Right cardiac atrium (tissue), 5 donors: Measurements from ENCODE around the gene POLD3. TPM values are rescaled to one million over a fixed set of nuclear protein-coding genes. Genes with fewer than 3 reads are reported as not detected.
"Not testable (repeated sequence)": the region's sequence is repeated elsewhere in the genome, so short reads cannot be mapped to it uniquely, and the experiment has no call there.

Experiments used
- ATAC-seq, 2 donors: fragments of 200-7000 bp; cut with Tn5 transposase; one replicate each; pipeline versions ENCODE4 v1.8.0 to v1.9.1; 2020; ENCODE audit warnings: moderate library complexity in 2 of 2, mild to moderate bottlenecking in 1 of 2
- DNase-seq, 3 donors: peaks; one replicate each; pipeline ENCODE4 v3.0.0-alpha.2; 2020
- H3K27ac ChIP-seq: one replicate; pipeline ENCODE4 v1.5.1; 2013; ENCODE audit warnings: mild to moderate bottlenecking, low read length, control low read depth, moderate library complexity
- H3K27me3 ChIP-seq: one replicate; pipeline ENCODE4 v1.6.1; 2013; ENCODE audit not compliant: control insufficient read depth, insufficient read depth
- H3K4me1 ChIP-seq: one replicate; pipeline ENCODE4 v1.6.1; 2013; ENCODE audit warnings: low read length; ENCODE audit not compliant: control insufficient read depth, insufficient read depth
- H3K4me3 ChIP-seq: one replicate; pipeline ENCODE4 v1.5.1; 2013; ENCODE audit warnings: low read length, control low read depth
- H3K9me3 ChIP-seq: one replicate; pipeline ENCODE4 v1.6.1; 2013; ENCODE audit warnings: low read length; ENCODE audit not compliant: control insufficient read depth
- WGBS: extraction: QIAGEN DNeasy Blood & Tissue Kit; methylation state at CpG from one replicate; pipeline ENCODE4 v1.1.7; 2013; 5-methylcytosine and 5-hydroxymethylcytosine counted together
- intact Hi-C, 4 donors: fragments of 100-400 bp; cut with DNase I; formaldehyde crosslinking; loops; one replicate each; pipeline versions ENCODE4 v1.11.0 to v1.14.0; 2022 to 2023
- polyA plus RNA-seq: library from polyadenylated mRNA; stranded (reverse); fragments of 200-250 nt; gene quantifications from one replicate; pipeline ENCODE4 v1.2.3, GENCODE V29; 2013
- total RNA-seq, 4 donors: library from RNA; stranded (reverse); fragmentation: NEBNext Ultra II Directional; extraction: Animal tissue kit (Norgen Biotek cat#: 25700); gene quantifications; one replicate each; pipeline ENCODE4 v1.2.1, GENCODE V29; 2021
- donor health status: healthy with polysubstance abuse.
- donor health status: DM: no; HTN: yes; CAD: no.
- donor health status: DM: no; HTN: no; CAD: no.
- donor health status: DM: no; HTN: yes; CAD: no; lungs with severe emphysema.
- donor health status: DM: yes; HTN: yes; CAD: no.

POLD3 gene
- total and polyA plus RNA-seq, 5 donors: 4.4 to 9.3 (median 7.5) TPM

DNA sequence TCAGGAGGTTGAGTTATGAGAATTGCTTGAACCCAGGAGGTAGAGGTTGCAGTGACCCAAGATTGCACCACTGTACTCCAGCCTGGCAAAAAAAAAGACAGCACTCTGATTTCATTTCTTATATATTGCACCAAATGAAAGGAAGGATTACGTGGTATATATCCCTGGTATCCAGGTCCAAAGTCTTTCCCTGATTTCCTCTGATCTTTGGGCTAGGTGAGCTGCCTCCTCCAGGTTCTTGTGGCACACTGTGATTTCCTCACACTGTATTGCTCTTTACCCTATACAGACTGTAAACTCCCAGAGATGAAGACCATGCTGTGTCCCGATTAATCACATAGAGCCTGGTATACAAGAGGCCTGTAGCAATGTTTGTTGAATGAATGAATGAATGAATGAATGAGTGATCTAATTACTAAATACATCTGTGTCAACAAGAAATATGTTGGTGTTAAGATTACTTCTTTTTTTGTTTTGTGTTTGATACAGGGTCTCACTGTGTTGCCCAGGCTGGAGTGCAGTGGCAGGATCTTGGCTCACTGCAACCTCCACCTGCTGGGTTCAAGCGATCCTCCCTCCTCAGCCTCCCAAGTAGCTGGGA, 9.3 kb upstream of the POLD3 start:
- no peak for DNase-seq
- intact Hi-C loops: no loop called here
- H3K4me1 ChIP-seq: no peaks in the 10 kb centered on the region
- no peaks in the 10 kb centered on the region for H3K9me3 ChIP-seq
- no peaks in the 10 kb centered on the region for H3K27me3 ChIP-seq
- 75% methylated on average over 3 of the region's 3 CpGs for WGBS
- H3K27ac ChIP-seq: no peak overlapping the region
- no peak overlapping the region for H3K4me3 ChIP-seq
- no peak for ATAC-seq

DNA sequence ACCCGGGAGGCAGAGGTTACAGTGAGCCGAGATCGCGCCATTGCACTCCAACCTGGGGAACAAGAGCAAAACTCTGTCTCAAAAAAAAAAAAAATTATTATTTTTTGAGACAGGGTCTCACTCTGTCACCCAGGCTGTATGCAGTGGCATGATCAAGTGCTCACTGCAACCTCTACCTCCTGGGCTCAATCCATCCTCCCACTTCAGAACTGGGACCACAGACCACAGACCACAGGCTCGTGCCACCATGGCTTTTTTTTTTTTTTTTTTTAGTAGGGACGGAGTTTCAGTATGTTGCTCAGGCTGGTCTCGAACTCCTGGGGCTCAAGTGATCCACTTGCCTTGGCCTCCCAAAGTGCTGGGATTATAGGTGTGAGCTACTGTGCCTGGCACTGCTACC, 1.9 kb upstream of the POLD3 start:
- intact Hi-C loops, H3K9me3 ChIP-seq, H3K27me3 ChIP-seq, H3K4me1 ChIP-seq, H3K4me3 ChIP-seq, H3K27ac ChIP-seq, ATAC-seq, DNase-seq: not testable (repeated sequence)
- 88% methylated on average over 7 of the region's 7 CpGs for WGBS

DNA sequence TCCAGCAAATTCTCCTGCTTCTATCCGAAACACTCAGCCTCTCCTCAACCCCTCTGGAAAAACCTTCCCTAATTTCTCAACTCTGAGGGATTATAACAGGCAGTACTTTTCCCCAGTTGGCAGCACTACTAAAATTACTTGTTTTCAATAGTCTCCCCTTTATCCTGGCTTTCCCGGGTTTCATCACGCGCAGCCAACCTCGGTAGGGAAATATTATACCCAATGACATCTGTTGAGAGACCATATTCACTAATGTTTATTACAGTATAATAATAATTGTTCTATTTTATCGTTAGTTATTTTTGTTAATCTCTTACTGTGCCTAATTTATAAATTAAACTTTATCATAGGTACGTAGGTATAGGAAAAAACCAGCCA, 330 bp upstream of the POLD3 start:
- no peaks in the 10 kb centered on the region for H3K4me1 ChIP-seq
- H3K9me3 ChIP-seq: no peaks in the 10 kb centered on the region
- intact Hi-C loops: no loop called here
- WGBS: 11% methylated on average over 7 of the region's 7 CpGs
- ATAC-seq (peak; percentile 13 to 20), DNase-seq (peak in 1 of 3 donors; percentile 20)
- H3K4me3 ChIP-seq: peak overlapping the region; percentile 87
- no peaks in the 10 kb centered on the region for H3K27me3 ChIP-seq
- H3K27ac ChIP-seq: no peak overlapping the region

DNA sequence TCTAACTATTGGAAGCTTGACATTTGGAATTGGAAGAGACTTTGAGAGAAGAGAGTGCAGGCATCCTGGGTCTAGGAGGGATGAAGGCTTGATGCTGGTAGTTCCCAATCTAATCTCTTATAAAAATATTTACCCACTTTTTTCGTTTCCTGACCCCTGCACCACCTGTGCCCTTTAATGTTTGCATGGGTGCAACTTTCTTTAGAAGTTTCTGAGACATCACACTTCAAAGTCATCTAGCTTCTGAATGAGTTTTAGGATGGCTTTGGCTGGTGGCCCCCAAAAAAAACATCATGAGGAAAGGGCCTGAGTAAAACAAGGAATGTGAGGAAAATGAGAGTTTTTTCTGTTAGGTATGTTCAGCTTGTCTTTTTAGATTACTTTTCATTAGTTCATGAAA, 1.1 kb downstream of the POLD3 start:
- peak overlapping the region; percentile 87 for H3K4me3 ChIP-seq
- no peaks in the 10 kb centered on the region for H3K9me3 ChIP-seq
- ATAC-seq (no peak), DNase-seq (no peak)
- 5% methylated on average over 1 of the region's 1 CpG for WGBS
- no peaks in the 10 kb centered on the region for H3K27me3 ChIP-seq
- H3K4me1 ChIP-seq: no peaks in the 10 kb centered on the region
- no peak overlapping the region for H3K27ac ChIP-seq
- intact Hi-C loops: no loop called here

DNA sequence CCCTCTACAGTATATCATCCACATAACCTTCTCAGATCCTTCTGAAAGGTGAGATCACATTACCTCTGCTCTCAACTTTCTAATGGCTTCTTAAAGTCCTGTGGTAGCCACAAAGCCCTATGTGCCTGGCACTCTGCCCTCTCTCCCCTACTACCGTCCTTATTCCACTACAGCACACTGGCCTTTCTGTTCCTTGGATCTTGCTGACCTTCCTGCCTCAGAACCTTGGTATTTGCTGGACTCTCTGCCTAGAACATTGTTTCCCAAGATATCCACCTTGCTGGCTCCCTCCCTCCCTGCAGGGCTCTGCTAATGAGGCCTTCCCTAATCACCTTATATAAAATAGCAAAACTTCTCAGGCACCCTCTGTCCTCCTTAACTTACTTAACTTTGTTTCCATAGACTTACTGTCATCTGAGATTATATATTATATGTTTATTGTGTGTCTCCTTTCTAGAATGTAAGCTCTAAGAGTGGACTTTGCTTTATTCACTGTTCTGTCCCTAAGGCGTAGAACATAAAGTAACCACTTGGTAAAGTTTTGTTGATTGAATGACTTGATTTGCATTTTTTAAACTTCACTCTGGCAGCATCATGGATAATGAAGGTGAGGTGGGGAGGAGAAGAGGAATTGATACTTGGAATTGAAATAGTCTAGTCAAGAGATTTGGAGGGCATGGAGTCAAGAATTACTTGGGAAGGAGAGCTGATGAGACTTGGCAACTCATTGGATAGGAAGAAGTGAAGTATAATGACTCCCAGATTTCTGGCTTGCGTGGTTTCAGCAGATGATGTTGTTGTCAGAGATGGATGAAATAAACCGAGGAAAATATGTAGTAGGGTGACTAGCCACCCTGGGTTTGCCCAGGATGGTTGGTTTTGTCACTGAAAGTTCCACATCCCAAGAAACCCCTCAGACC, 10.5 kb downstream of the POLD3 start:
- WGBS: 92% methylated on average over 4 of the region's 4 CpGs
- H3K27ac ChIP-seq: no peak overlapping the region
- no peaks in the 10 kb centered on the region for H3K4me1 ChIP-seq
- no peaks in the 10 kb centered on the region for H3K9me3 ChIP-seq
- intact Hi-C loops: no loop called here
- DNase-seq (no peak), ATAC-seq (no peak)
- no peaks in the 10 kb centered on the region for H3K27me3 ChIP-seq
- no peak overlapping the region for H3K4me3 ChIP-seq

DNA sequence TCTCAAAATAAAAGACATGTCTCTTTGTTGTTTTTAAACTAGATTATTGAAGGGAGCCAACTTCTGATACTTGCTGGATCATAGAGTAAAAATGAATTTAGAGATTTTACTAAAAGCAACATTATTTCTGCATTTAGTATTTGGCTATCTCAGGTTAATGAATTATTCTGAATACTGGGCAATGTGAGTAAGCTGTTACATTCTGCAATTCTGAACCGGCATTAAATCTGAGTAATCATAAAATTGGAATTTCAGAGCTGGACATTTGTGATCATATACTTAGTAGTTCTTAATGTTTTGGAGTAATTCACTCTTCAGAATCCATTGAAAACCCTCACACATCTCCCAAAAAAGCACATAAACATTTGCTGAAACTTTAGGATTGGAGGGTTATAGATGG, 11.5 kb downstream of the POLD3 start:
- intact Hi-C loops: no loop called here
- 91% methylated on average over 1 of the region's 1 CpG for WGBS

DNA sequence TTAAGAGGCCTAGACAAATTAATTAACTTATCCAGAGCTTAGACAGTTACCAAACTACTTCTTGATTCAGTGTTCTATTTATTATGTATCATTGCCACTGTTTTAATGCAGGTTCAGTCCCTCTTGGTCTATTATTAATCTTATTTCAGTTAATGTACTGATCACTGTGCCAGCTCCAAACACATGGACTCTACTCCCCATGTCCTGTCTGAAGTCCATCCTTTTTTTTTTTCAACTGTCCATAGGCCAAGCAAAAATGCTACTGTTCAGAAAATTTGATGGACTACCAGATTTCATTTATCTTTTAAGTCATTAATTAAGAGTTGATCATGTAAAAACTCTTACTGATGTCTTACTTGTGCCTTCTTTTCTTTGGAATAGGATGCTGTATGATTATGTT, 11.9 kb downstream of the POLD3 start:
- no peak for DNase-seq
- no peaks in the 10 kb centered on the region for H3K4me1 ChIP-seq
- H3K27ac ChIP-seq: no peak overlapping the region
- H3K4me3 ChIP-seq: no peak overlapping the region
- no peaks in the 10 kb centered on the region for H3K27me3 ChIP-seq
- ATAC-seq: no peak
- H3K9me3 ChIP-seq: no peaks in the 10 kb centered on the region
- intact Hi-C loops: no loop called here

More for the DNA sequence above, 11.5 kb downstream of the POLD3 start:
- ATAC-seq (no peak), DNase-seq (no peak)
- Histone ChIP-seq H3K4me1 (no peaks in the 10 kb centered on the region), H3K27me3 (no peaks in the 10 kb centered on the region), H3K9me3 (no peaks in the 10 kb centered on the region), H3K4me3 (no peak overlapping the region), H3K27ac (no peak overlapping the region)

DNA sequence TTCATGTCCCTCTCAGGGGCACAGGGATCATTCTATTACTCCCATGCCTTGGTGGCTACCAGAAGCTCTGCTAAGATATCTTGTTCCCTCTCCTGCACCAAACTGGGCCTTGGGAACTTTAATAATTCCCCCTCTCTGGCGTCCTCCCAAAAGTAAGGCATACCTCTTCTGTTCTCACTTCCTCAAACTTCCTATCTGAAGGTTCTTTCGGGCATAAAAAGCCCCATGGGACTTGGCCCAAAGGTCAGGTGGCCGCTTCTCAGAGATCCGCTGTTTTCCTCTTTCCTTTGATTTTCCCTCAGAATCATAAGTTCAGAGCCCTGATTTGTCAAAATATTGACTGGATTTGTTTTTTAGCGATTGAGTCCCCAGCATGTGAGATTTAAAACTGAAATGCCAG, 13.0 kb downstream of the POLD3 start:
- H3K9me3 ChIP-seq: no peaks in the 10 kb centered on the region
- WGBS: 79% methylated on average over 5 of the region's 5 CpGs
- no peak overlapping the region for H3K27ac ChIP-seq
- no peak overlapping the region for H3K4me3 ChIP-seq
- ATAC-seq (no peak), DNase-seq (no peak)
- intact Hi-C loops: no loop called here
- no peaks in the 10 kb centered on the region for H3K27me3 ChIP-seq
- no peaks in the 10 kb centered on the region for H3K4me1 ChIP-seq

DNA sequence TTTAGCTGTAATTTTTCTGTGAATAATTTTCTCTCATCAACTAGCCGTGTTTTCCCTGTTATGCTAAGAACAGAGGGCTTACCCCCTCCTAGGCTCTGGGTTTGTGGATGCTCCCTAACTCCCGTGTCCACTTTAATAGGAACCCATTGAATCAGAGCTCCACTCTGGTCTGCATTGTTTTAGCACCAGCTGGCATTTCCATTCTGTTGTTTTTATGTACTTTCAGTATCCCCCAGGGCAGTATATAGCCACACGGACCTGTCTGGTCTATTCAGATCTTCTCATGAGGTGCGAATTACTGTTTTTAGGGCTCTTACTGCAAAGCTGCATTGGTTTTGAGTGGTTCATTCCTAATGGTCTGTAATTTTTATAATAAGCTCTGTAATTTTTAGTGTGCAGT, 16.0 kb downstream of the POLD3 start:
- no peak overlapping the region for H3K27ac ChIP-seq
- intact Hi-C loops: no loop called here
- H3K4me1 ChIP-seq: no peaks in the 10 kb centered on the region
- no peak overlapping the region for H3K4me3 ChIP-seq
- no peaks in the 10 kb centered on the region for H3K27me3 ChIP-seq
- no peaks in the 10 kb centered on the region for H3K9me3 ChIP-seq
- ATAC-seq: no peak
- no peak for DNase-seq
- WGBS: 76% methylated on average over 4 of the region's 4 CpGs

DNA sequence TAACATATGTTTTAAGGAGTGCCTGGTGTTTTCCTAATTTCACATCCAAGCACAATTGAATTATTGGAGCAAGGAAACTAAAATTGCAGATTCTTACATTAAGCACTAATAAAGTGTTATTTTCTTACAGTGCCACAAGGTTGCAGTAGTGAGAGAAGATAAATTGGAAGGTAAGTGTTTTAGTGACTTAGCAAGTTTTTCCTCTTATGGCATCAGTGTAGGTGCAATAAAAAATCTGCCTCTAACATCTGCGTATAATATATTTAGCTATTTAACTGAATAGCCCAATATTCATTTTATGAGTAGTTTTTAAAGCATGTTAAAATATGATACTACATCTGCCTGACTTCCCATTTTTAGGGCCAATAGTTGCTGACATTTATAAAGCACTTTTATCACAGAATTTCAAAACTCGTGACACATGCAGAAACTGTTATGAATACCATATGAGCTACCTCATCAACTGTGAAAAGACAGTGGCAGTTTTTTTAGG, 19.0 kb downstream of the POLD3 start:
- intact Hi-C loops: no loop called here
- no peaks in the 10 kb centered on the region for H3K27me3 ChIP-seq
- H3K9me3 ChIP-seq: no peaks in the 10 kb centered on the region
- peak; percentile 40 to 50 for ATAC-seq
- 56% methylated on average over 2 of the region's 2 CpGs for WGBS
- H3K27ac ChIP-seq: no peak overlapping the region
- no peaks in the 10 kb centered on the region for H3K4me1 ChIP-seq
- no peak for DNase-seq
- H3K4me3 ChIP-seq: no peak overlapping the region

DNA sequence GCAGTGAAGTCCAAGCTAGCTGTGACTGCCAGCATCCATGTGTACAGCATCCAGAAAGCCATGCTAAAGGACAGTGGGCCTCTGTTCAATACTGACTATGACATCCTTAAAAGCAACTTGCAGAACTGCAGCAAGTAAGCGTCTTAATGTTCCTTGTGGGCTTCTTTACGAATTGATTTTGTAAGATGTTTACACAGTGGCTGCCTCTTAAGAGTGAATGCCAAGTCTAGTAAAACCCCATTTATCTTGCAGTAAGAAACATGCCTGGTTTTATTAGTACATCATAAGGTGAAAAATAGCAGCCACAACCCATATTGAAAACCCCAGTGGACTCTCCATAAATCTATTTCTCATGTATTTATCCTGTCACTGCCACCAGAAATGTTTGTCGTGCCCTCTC, 20.5 kb downstream of the POLD3 start:
- H3K27ac ChIP-seq: no peak overlapping the region
- H3K4me3 ChIP-seq: no peak overlapping the region
- intact Hi-C loops: no loop called here
- H3K9me3 ChIP-seq: no peaks in the 10 kb centered on the region
- H3K4me1 ChIP-seq: no peaks in the 10 kb centered on the region
- WGBS: 85% methylated on average over 3 of the region's 3 CpGs
- H3K27me3 ChIP-seq: no peaks in the 10 kb centered on the region
- no peak for ATAC-seq
- DNase-seq: no peak
